Measurements from ENCODE around the gene NOX4. TPM values are rescaled to one million over a fixed set of nuclear protein-coding genes. Genes with fewer than 3 reads are reported as not detected.

NOX4 gene
- total and polyA plus RNA-seq, 2 of the 8 experiments (the other 6 are each of a cell fraction or from before 2014, with no cell fraction given): 2.0 to 2.3 TPM

GRCh38 chr11:89452780-89453179, 38.4 kb downstream of the NOX4 start:
- Histone ChIP-seq H3K79me1 (ENCODE audit: low read depth, low read length) (no peaks in the 10 kb centered on the region), H3K23me2 (ENCODE audit: low read depth, low read length) (no peaks in the 10 kb centered on the region; the same call in 1 of the 2 replicates), H3K79me2 (ENCODE audit: control insufficient read depth in 1 of 2, insufficient read depth in 2 of 2, low read length in 2 of 2) (no peaks in the 10 kb centered on the region), H3K9me3 (ENCODE audit: insufficient read depth in 2 of 2, low read depth in 1 of 2, low read length in 1 of 2) (no peaks in the 10 kb centered on the region), H2BK5ac (ENCODE audit: low read depth, low read length) (no peak overlapping the region), H4K20me1 (replicated peaks in 1 of 2; ENCODE audit: control insufficient read depth in 1 of 2, insufficient read depth in 2 of 2, low read length in 2 of 2) (no peaks in the 10 kb centered on the region), H3K27ac (ENCODE audit: low read depth, low read length) (no peak overlapping the region), H4K8ac (ENCODE audit: extremely low read depth, insufficient read depth, low read length) (no peak overlapping the region), H3K4me2 (ENCODE audit: insufficient read depth in 1 of 2, low read depth in 2 of 2, low read length in 2 of 2) (no peak overlapping the region), H3K14ac (ENCODE audit: insufficient read length) (no peak overlapping the region), H3K4me1 (replicated peaks in 1 of 4; ENCODE audit: control insufficient read depth in 3 of 4, insufficient read depth in 4 of 4, low read length in 3 of 4) (no peaks in the 10 kb centered on the region), H3K9ac (replicated peaks in 1 of 4; ENCODE audit: extremely low read depth in 1 of 4, low read depth in 3 of 4, low read length in 3 of 4) (no peak overlapping the region), H3K4me3 (ENCODE audit: extremely low read depth in 1 of 4, insufficient read depth in 2 of 4, low read depth in 3 of 4, low read length in 4 of 4) (no peak overlapping the region), H4K91ac (replicated peaks; ENCODE audit: insufficient read length, low read length) (no peak overlapping the region), H3K27me3 (replicated peaks in 1 of 4; ENCODE audit: control insufficient read depth in 3 of 4, extremely low read depth in 1 of 4, insufficient read depth in 3 of 4, low read length in 3 of 4) (no peaks in the 10 kb centered on the region), H3K36me3 (ENCODE audit: control insufficient read depth in 2 of 4, insufficient read depth in 4 of 4, low read length in 3 of 4) (no peaks in the 10 kb centered on the region), H4K5ac (ENCODE audit: insufficient read length, low read depth, low read length) (no peak overlapping the region), H2BK120ac (replicated peaks; ENCODE audit: low read depth, low read length) (no peak overlapping the region), H3K56ac (replicated peaks; ENCODE audit: insufficient read length, low read depth, low read length) (no peak overlapping the region), H3K23ac (ENCODE audit: insufficient read length) (no peak overlapping the region), H2AK5ac (ENCODE audit: low read depth, low read length) (no peak overlapping the region), H2BK20ac (ENCODE audit: low read length) (no peak overlapping the region), H3K4ac (replicated peaks; ENCODE audit: insufficient read length, low read depth, low read length) (no peak overlapping the region), H2BK12ac (ENCODE audit: low read depth, low read length) (no peak overlapping the region), H3K18ac (ENCODE audit: extremely low read depth, low read length) (no peak overlapping the region), H2AFZ (ENCODE audit: low read length) (no peak overlapping the region), H2BK15ac (ENCODE audit: low read length) (no peak overlapping the region)
- FAIRE-seq (no peak), DNase-seq (ENCODE audit: low read depth in 1 of 2, low spot score in 2 of 2) (no peak)
- POLR2A ChIA-PET (ENCODE audit: partially characterized antibody): no interaction called here
- CTCF ChIA-PET (ENCODE audit: partially characterized antibody): no interaction called here
- WGBS, 2 experiments (ENCODE audit: extremely low coverage in 1 of 2, insufficient coverage in 1 of 2, insufficient read length in 1 of 2, insufficient replicate concordance in 2 of 2, low coverage in 1 of 2, low lambda C conversion rate in 2 of 2, missing lambda C conversion rate in 1 of 2): 84% methylated on average over 3 of the region's 3 CpGs; no CpG with 5 or more reads in 1 of the 2 experiments
- TF ChIP-seq CBX8 (IDR thresholded peaks at IDR 0.05; ENCODE audit: borderline replicate concordance, low read depth, low read length) (no peak), SAP30 (IDR thresholded peaks at IDR 0.05; ENCODE audit: insufficient read depth, insufficient replicate concordance, low read length) (no peak), HDAC2 (IDR thresholded peaks at IDR 0.05; ENCODE audit: borderline replicate concordance in 1 of 2, low read depth in 2 of 2, low read length in 2 of 2) (no peak), RNF2 (IDR thresholded peaks at IDR 0.05; ENCODE audit: borderline replicate concordance, low read depth, low read length, missing control alignments, poor library complexity, severe bottlenecking) (no peak), JUND (IDR thresholded peaks at IDR 0.05; ENCODE audit: low read length) (no peak), SIN3A (conservative IDR thresholded peaks at IDR 0.05 in 1 of 2, IDR thresholded peaks at IDR 0.05 in 1 of 2; ENCODE audit: low read depth in 1 of 2, low read length in 2 of 2) (no peak), TBP (IDR thresholded peaks at IDR 0.05; ENCODE audit: low read depth, low read length) (no peak), TEAD4 (IDR thresholded peaks at IDR 0.05; ENCODE audit: low read depth, low read length) (no peak), CHD2 (IDR thresholded peaks at IDR 0.05; ENCODE audit: low read length) (no peak), NRF1 (IDR thresholded peaks at IDR 0.05; ENCODE audit: low read depth, low read length) (no peak), JUN (IDR thresholded peaks at IDR 0.05; ENCODE audit: low read depth, low read length) (no peak), MAFK (IDR thresholded peaks at IDR 0.05; ENCODE audit: low read depth, low read length) (no peak), CBX5 (IDR thresholded peaks at IDR 0.05; ENCODE audit: low read depth, low read length) (no peak), POU5F1 (IDR thresholded peaks at IDR 0.05; ENCODE audit: low read depth, low read length) (no peak), BRCA1 (IDR thresholded peaks at IDR 0.05; ENCODE audit: low read depth, low read length) (no peak)

Measured in H1 (cell line).